Lower lobe of right lung (tissue), 2 donors: ENCODE measurements around the gene OR51L1. TPM values are rescaled to one million over a fixed set of nuclear protein-coding genes. Genes with fewer than 3 reads are reported as not detected.
"Not testable (repeated sequence)": the region's sequence is repeated elsewhere in the genome, so short reads cannot be mapped to it uniquely, and the experiment has no call there.

Source experiments
- ATAC-seq, 2 donors: fragments of 200-7000 bp; cut with Tn5 transposase; one replicate each; pipeline ENCODE4 v1.9.1; 2020 to 2022; ENCODE audit warnings: mild to moderate bottlenecking in 2 of 2, moderate library complexity in 2 of 2
- DNase-seq: peaks from one replicate; pipeline ENCODE4 v3.0.0-alpha.2; 2020
- H3K27ac ChIP-seq: fragments of 200-600 bp; one replicate; pipeline ENCODE4 v1.8.0; 2022
- H3K27me3 ChIP-seq: fragments of 200-600 bp; one replicate; pipeline ENCODE4 v1.8.0; 2022; ENCODE audit warnings: low read depth
- H3K36me3 ChIP-seq: fragments of 200-600 bp; one replicate; pipeline ENCODE4 v1.8.0; 2022; ENCODE audit warnings: mild to moderate bottlenecking
- H3K4me1 ChIP-seq: fragments of 200-600 bp; one replicate; pipeline ENCODE4 v1.8.0; 2022
- H3K4me3 ChIP-seq: fragments of 200-600 bp; one replicate; pipeline ENCODE4 v1.8.0; 2022; ENCODE audit warnings: mild to moderate bottlenecking
- H3K9me3 ChIP-seq: fragments of 200-600 bp; one replicate; pipeline ENCODE4 v1.8.0; 2022
- CTCF ChIP-seq: fragments of 200-600 bp; IDR thresholded peaks from one replicate; pipeline ENCODE4 v1.8.0; 2022; ENCODE audit warnings: antibody characterized with exemption, mild to moderate bottlenecking
- intact Hi-C: fragments of 100-400 bp; cut with DNase I; formaldehyde crosslinking; loops from one replicate; pipeline ENCODE4 v1.11.0; 2022
- long read RNA-seq: library from polyadenylated mRNA; unstranded; transcript quantifications from one replicate; pipeline ENCODE4 v2.0.0, GENCODE V29; 2021
- total RNA-seq: library from RNA; stranded (reverse); fragmentation: NEBNext Ultra II Directional; extraction: Animal tissue kit (Norgen Biotek cat#: 25700); gene quantifications from one replicate; pipeline ENCODE4 v1.2.1, GENCODE V29; 2021
- donor health status: DM: no; HTN: yes; CAD: no; lungs with severe emphysema.

OR51L1 gene
- total RNA-seq, result not detected
- long read RNA-seq, result 0 reads

GRCh38 chr11:4994551-4994950, at the start of gene OR51L1:
Gene OR51L1, plus strand, starts transcription at chr11:4994851. Its CDS starts 4,132 bp downstream, at chr11:4998983.
- no peaks in the 10 kb centered on the region for H3K4me1 ChIP-seq
- intact Hi-C loops, result no loop called here
- no peak for TF ChIP-seq CTCF
- no peak within 1 kb of the TSS for H3K4me3 ChIP-seq
- DNase-seq, result no peak
- no peak within 1 kb of the TSS for H3K27ac ChIP-seq
- H3K27me3 ChIP-seq, result no peaks in the 10 kb centered on the region
- no peaks in the 10 kb centered on the region for H3K36me3 ChIP-seq
- no peaks in the 10 kb centered on the region for H3K9me3 ChIP-seq
- no peak for ATAC-seq

- Histone ChIP-seq H3K27me3 (no peaks in the 10 kb centered on the region), H3K4me1 (no peaks in the 10 kb centered on the region), H3K9me3 (no peaks in the 10 kb centered on the region), H3K36me3 (no peaks in the 10 kb centered on the region), H3K27ac (no peak within 1 kb of the TSS), H3K4me3 (no peak within 1 kb of the TSS)
- intact Hi-C loops, result no loop called here
- TF ChIP-seq CTCF, result no peak
- ATAC-seq, result no peak
- DNase-seq, result no peak
Observed at GRCh38 chr11:4947505-4947904, 47.1 kb upstream of the OR51L1 start, which contains the start of gene OR51A4. Gene OR51A4, minus strand, starts transcription at chr11:4947605. Its CDS starts 505 bp downstream, at chr11:4947100.

- DNase-seq, H3K27ac ChIP-seq, H3K36me3 ChIP-seq, H3K9me3 ChIP-seq, intact Hi-C loops, H3K4me3 ChIP-seq, H3K4me1 ChIP-seq, H3K27me3 ChIP-seq, ATAC-seq: not testable (repeated sequence)
Observed at GRCh38 chr11:4955613-4956012, 39.0 kb upstream of the OR51L1 start, which contains the start of gene OR51A2. Gene OR51A2, minus strand, starts transcription at chr11:4955713. Its CDS starts 0 bp downstream, at chr11:4955713.

- intact Hi-C loops, result no loop called here
- TF ChIP-seq CTCF, result no peak
- DNase-seq, result no peak
Observed at GRCh38 chr11:4957396-4957795, 37.3 kb upstream of the OR51L1 start.

GRCh38 chr11:4960877-4961276, 33.8 kb upstream of the OR51L1 start:
- TF ChIP-seq CTCF, result no peak

More at GRCh38 chr11:4957396-4957795, 37.3 kb upstream of the OR51L1 start:
- no peak for ATAC-seq
- no peak overlapping the region for H3K27ac ChIP-seq
- no peaks in the 10 kb centered on the region for H3K36me3 ChIP-seq
- no peaks in the 10 kb centered on the region for H3K4me1 ChIP-seq
- no peaks in the 10 kb centered on the region for H3K27me3 ChIP-seq
- no peaks in the 10 kb centered on the region for H3K9me3 ChIP-seq
- H3K4me3 ChIP-seq, result no peak overlapping the region

GRCh38 chr11:4962816-4963215, 31.8 kb upstream of the OR51L1 start:
- Histone ChIP-seq H3K27ac (no peak overlapping the region), H3K36me3 (no peaks in the 10 kb centered on the region), H3K9me3 (no peaks in the 10 kb centered on the region), H3K4me1 (no peaks in the 10 kb centered on the region), H3K27me3 (no peaks in the 10 kb centered on the region), H3K4me3 (no peak overlapping the region)
- no peak for TF ChIP-seq CTCF
- intact Hi-C loops, result no loop called here
- DNase-seq (no peak), ATAC-seq (no peak)

More at GRCh38 chr11:4960877-4961276, 33.8 kb upstream of the OR51L1 start:
- H3K4me1 ChIP-seq, result no peaks in the 10 kb centered on the region
- ATAC-seq (no peak), DNase-seq (no peak)
- no peaks in the 10 kb centered on the region for H3K27me3 ChIP-seq
- no peaks in the 10 kb centered on the region for H3K9me3 ChIP-seq
- H3K27ac ChIP-seq, result no peak overlapping the region
- intact Hi-C loops, result no loop called here
- H3K4me3 ChIP-seq, result no peak overlapping the region
- H3K36me3 ChIP-seq, result no peaks in the 10 kb centered on the region
